Prostate gland (tissue), 2 donors: Measurements from ENCODE around the gene CDKN1A.

Source experiments
- POLR2A ChIP-seq: fragments of 450-650 bp; IDR thresholded peaks from one replicate; pipeline ENCODE4 v1.6.1; 2016; ENCODE audit warnings: antibody characterized with exemption, mild to moderate bottlenecking
- POLR2AphosphoS5 ChIP-seq: sonication (generic); formaldehyde crosslinking; IDR thresholded peaks from one replicate; pipeline ENCODE4 v1.6.1; 2017; ENCODE audit warnings: antibody characterized with exemption
- TF ChIP-seq, protein P1 (sequence below), 4 experiments: fragments of 200-600 bp in 2 of 4; fragments of 450-650 bp in 2 of 4; sonication (generic) in 2 of 4; IDR thresholded peaks; 1 replicate in 3 of 4; 2 replicates in 1 of 4; pipeline ENCODE4 v1.5.1; 2016 to 2019; ENCODE audit warnings: antibody characterized with exemption in 4 of 4, mild to moderate bottlenecking in 2 of 4, moderate library complexity in 2 of 4

DNA sequence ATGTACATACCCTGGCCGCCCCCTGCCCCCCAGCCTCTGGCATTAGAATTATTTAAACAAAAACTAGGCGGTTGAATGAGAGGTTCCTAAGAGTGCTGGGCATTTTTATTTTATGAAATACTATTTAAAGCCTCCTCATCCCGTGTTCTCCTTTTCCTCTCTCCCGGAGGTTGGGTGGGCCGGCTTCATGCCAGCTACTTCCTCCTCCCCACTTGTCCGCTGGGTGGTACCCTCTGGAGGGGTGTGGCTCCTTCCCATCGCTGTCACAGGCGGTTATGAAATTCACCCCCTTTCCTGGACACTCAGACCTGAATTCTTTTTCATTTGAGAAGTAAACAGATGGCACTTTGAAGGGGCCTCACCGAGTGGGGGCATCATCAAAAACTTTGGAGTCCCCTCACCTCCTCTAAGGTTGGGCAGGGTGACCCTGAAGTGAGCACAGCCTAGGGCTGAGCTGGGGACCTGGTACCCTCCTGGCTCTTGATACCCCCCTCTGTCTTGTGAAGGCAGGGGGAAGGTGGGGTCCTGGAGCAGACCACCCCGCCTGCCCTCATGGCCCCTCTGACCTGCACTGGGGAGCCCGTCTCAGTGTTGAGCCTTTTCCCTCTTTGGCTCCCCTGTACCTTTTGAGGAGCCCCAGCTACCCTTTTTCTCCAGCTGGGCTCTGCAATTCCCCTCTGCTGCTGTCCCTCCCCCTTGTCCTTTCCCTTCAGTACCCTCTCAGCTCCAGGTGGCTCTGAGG, 7.6 kb downstream of the CDKN1A start:
- TF ChIP-seq, protein P1, sequence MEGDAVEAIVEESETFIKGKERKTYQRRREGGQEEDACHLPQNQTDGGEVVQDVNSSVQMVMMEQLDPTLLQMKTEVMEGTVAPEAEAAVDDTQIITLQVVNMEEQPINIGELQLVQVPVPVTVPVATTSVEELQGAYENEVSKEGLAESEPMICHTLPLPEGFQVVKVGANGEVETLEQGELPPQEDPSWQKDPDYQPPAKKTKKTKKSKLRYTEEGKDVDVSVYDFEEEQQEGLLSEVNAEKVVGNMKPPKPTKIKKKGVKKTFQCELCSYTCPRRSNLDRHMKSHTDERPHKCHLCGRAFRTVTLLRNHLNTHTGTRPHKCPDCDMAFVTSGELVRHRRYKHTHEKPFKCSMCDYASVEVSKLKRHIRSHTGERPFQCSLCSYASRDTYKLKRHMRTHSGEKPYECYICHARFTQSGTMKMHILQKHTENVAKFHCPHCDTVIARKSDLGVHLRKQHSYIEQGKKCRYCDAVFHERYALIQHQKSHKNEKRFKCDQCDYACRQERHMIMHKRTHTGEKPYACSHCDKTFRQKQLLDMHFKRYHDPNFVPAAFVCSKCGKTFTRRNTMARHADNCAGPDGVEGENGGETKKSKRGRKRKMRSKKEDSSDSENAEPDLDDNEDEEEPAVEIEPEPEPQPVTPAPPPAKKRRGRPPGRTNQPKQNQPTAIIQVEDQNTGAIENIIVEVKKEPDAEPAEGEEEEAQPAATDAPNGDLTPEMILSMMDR (IDR thresholded peaks at IDR 0.05), result no peak
- TF ChIP-seq POLR2A (no peak), POLR2AphosphoS5 (no peak)
